DMS79 (cell line): ENCODE data around the gene LRRC8B.
"Not testable (repeated sequence)": the region's sequence is repeated elsewhere in the genome, so short reads cannot be mapped to it uniquely, and the experiment has no call there.

ENCODE experiments used
- DNase-seq: peaks from one replicate; lab custom pipeline; 2025; lab: John Stamatoyannopoulos, UW

LRRC8B gene

DNA sequence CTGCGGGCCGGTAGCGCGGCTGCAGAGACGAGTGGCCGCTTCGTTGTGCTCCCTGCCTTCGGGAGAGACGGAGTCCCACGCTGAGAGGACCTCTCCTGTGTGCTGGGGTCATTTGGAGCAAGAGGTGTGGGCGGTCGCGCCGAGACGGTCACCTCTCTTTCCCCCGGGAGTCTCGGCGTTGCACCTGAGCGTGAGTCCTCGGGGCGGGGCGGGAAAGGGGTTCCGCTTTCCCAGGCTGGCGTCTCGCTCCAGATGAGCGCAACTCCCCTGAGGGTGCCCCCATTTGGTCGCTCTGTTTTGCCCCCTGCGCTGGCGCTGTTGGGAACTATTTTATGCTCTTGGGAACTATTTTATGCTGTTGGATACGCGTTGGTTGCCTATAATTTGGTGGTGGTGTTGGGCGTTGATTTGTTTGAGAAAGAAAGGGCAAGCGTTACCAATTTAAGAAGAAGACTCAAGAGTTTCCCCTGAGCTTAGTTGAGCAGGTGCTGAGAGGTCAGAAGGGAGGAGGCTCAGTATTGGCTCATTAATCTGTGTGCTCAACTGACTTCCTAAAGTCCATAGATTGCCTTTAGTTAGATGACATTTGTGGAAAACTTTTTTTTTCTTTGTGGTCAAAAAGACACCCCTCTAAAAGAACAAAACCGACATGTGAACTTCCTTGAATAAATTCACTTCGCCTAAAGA lies 683 bp downstream of the LRRC8B start:
- DNase-seq = peak; percentile 81

DNA sequence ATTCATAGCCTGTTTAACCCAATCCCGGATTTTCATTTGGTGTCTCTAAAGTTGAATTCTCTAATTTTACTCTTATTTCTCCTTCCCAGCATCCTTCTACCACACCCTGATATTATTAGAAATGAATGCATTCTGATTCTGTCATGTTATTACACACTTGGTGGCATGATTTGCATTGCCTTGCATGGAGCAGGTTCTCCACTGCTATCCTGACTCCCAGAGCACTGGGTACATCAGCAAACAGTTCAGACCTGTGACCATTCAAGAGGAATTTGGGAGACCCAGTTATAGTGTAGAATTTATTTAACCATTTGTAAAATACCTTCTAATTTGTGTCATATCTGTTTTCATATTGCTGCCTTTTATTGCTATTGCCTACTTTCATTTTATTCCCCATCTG lies 2.6 kb downstream of the LRRC8B start:
- DNase-seq = no peak

DNA sequence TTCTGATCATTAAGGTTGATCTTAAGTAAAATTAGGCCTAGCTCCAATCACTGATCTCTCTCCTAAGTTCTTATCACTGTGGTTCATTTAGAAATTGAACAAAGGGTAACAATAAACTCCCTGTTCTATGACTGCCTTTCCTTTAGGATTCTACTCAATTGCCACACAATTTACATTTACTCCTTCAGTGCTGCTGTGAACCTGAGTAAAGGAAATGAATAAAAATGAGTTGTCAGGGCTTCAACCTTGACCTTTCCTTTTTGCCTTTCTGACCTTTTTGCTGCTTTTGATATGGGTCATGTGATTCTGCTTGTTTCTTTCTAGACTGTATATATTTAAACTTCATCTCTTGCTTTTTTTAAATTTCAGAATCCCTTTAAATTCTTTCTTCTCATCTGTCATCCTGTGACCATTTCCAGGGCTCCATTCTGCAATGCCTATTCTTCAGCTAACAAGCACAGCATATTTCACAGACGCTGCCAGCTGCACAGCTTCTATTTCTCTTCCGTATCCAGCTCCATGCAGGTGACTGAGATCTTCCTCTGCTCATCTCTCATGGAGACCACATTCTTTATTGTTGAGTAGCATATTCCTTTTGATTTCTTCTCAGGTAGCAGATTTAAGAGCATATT lies 3.2 kb downstream of the LRRC8B start:
- no peak for DNase-seq

DNA sequence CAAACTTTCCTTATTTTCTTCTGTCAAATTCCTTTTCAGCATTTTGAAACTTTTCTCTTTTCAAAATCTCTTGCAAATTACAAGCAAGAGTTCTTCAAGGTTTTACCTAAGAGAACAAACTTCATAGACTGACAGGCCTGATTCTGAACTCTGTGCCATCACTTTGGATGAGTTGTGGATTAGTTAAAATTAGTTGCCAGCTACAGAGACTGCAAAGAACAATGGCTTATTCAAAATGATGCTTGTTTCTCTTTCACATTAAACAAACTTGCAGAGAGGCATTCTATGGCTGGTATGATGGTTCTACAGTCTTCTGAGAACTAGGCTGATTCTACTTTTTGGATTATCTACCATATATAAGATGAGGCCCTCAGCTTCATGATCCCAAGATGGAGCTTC lies 3.8 kb downstream of the LRRC8B start:
- no peak for DNase-seq

DNA sequence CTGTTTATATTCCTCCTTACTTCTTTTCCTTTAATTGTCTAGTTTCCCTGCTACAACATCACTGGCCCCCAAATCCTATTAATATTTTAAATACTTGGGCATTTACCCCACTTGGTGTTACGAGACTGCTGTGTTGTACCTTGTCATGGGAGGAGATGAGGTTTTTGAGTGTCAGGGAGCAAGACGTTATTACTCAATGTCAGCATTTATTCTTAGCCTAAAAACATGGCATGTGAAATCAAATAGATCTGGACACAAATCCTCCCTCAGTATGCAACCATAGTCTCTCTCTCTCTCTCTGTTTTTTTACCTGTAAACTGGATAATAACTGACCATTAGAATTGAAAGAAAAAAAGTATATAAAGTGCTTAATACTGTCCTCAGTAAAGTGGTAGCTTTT lies 4.6 kb downstream of the LRRC8B start:
- no peak for DNase-seq

DNA sequence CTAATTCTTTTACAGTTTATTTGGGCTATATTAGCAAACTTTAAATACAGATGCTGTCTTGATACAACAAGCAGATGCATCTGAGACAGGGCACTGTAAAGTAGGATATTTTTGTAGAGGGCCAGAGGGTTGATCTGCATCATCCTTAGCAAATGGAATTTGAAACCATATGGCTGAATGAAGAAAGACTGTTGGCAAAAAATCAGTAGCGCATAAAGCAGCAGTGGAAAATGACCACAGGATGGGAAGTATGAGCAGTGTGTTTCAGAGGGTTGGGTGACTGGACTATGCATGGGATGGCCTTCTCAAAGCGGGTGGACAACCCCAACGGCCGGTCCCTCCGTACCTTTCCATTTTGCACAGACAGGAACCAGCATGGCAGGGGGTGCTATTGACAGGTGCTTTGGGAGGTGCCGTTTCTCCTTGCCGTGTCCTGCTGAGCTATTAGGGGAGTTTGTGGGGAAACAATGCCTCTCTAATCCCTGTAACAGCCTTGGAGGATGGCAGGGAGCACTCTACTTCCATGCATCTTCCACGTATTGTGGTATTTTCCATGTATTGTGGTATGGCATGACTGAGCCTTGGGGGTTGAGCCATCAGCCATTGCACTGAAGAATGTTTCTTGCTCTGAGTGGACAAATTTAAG lies 5.9 kb downstream of the LRRC8B start:
- DNase-seq = no peak

DNA sequence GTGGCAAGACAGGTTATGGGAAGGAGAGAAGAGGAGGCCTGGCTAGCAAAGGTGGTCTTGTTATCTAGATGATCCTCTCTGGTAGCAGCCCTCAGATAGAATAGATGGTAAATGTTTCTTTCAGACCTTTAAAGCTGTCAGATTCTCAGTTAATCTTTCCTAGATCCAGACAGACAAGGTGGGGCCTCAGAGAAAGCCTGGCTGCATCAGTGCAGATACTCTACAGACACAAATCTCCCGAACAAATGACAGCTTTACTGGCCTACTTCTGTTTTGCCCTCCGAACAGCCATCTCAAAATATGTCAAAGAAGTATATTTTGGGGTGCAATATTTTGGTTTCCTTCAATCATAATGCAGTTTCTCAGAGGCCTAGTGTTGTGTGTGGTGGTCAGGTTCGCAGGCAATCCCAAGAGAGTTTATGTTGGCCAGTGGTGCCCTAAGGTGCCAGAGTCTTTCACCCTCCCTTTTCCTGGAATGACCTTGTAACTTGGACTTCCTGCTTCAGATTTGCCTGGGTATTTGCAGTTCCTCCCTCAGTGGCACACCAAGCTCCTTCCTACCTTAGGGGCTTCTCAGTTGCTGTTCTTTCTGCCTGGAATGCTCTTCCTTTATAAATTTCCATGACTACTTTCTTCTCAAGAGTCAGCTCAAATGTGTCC lies 7.0 kb downstream of the LRRC8B start:
- DNase-seq = no peak

DNA sequence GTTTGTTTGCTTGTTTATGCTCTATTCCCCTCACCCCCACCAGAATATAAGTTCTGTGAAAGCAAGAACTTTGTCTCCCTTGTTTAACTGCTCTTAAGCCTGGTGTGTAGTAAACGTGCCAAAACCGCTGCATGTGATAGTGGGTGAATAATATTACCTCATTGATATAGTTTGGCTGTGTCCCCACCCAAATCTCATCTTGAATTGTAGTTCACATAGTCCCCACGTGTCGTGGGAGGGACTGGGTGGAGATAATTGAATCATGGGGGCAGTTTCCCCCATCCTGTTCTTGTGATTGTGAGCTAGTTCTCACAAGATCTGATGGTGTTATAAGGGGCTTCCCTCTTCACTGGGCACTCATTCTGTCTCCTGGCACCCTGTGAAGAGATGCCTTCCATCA lies 7.6 kb downstream of the LRRC8B start:
- no peak for DNase-seq

DNA sequence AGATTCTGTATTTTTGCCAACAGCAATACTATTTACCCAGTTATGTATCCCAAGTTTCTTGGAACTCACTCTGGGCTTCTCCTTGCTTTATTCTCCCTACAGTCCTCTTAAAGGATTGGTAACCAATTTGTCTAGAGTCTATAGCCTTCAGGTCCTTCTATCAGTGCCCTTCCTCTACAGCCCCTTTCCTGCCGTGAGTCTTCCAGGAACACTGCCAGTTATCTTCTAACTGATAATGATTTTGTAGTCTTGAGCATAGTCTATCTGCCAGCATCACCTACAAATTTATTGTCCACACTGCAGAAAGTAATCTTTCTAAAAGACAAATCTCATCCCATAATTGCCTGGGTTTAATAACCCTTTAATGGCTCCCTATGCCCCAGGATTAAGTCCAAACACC lies 8.2 kb downstream of the LRRC8B start:
- DNase-seq = no peak

DNA sequence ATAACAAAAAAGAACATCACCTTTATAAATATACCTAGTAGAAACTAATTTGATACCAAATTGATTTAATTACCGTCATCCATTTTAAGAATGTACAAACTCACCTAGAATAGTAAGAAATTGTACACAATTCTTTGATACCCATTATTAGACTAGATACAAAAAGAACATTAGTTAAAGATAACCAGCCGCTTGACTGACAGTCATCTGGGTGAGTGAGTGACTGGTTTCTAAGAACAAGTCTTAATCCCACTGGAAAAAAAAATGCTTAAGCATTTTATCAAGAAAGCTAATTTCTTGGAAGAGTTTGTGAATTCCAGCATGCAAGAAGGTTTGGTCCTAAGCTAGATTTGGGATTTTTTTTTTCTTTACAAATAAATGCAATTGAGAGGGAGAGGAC lies 10.9 kb downstream of the LRRC8B start:
- no peak for DNase-seq

DNA sequence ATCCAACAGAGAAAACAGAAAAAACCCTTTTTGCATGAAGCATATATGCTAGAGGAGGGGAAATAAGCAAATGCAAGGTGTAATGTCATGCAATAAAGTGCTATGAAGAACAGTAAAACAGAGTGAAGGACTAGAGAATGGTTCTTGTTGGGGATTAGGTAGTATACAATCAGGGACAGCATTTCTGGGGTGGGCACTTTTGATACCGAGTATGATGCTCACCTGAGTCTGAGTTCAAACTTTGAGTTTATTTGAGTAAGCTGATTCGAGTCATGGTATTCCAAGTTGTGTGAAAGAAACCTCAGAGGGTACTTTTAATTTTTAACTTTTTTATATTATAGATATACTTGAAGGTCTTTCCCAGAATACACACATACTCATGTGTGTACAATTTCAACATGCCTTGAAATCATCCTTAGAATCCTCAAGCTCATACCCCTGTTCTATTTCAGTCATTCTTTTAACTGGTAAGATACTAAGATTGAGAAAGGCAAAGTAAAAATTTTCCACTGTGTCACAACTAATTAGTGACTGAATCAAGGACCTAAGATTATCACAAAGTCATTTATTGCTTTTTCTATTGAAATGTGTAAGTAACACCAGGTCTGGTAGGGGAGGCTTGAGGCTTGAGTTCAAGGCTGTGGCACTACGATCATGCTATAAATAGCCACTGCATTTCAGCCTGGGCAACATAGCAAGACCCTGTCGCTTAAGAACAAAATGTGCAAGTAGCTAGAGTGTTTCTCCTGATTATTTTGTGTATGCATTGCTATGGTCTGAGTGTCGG lies 12.1 kb downstream of the LRRC8B start:
- DNase-seq = no peak

DNA sequence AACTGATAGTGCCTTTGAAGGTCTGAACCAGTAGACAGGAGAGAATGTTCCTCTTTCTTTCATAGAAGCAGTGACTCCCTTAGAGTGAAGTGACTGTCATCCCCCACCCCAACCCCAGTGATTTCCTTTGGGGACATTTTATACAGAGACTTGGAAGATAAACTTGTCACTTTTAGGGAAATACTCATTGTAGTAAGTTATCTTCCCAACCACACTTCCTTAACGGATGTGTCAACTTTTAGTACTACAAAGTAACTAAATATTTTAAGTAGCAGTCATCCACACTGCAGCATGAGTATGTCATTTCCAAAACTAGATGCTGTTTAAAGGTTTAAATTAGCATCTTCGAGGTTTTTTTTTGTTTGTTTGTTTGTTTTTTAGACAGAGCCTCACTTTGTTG lies 13.7 kb downstream of the LRRC8B start:
- DNase-seq = no peak

DNA sequence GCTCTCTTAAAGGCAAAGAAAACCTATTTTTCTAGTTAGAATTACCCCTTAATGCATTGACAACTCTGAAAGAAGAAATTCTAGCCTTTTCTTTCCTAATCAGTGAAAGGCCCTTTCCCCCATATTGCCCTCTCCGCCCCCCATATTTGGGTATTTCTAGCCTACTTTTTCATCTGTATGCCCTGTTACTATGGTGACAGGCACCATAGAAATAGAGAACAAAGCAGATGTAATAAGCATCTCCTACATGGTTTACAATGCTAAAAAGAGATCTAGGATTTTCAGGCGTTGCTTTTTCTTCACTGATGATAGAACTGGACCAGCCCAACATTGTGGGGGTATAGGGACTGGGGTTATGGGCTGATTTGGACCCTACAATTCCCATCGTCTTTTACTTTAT lies 14.5 kb downstream of the LRRC8B start:
- no peak for DNase-seq

DNA sequence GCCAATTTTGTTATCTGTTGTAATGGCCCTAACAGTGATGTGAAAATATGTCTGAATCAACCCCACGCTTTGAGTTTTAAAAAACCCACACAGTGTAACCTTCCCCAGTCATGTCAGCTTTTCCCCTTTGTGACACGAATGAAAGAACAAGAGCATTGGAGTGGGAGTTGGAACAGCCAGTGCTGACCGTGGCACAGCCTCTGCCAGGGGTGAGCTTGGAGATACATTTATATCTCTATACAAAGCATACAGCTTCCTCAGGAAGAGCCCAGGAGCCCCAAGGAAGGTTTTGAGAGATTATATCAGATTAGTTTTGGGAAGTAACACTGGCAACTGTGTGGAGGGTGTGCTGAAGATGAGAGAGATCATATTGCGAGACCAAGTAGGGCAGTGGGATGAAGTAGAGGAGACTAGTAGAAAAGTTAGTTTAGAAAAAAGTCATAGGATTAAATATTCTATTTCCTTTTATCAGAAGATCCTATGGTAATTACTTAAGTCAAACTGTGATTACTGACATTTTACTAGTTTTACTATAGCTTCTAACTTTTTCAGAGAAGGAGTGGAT lies 15.9 kb downstream of the LRRC8B start:
- DNase-seq = no peak

DNA sequence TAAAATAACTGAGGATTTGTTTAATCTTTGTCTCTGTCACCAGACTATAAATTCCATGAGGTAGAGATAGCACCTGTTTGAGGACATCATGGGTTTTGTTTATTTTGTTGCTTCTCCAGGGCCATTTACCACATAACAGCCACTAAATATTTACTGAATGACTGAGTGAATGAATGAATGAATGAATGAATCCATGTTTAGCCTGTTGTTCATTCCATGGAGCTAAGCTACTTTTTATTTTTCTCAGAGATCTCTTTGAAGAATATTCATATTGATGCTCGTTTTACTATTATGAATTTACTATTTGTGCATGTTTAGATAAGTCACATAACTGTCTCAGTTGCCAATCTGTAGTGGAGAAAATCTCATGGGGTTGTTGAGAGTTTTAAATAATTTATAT lies 17.7 kb downstream of the LRRC8B start:
- no peak for DNase-seq

DNA sequence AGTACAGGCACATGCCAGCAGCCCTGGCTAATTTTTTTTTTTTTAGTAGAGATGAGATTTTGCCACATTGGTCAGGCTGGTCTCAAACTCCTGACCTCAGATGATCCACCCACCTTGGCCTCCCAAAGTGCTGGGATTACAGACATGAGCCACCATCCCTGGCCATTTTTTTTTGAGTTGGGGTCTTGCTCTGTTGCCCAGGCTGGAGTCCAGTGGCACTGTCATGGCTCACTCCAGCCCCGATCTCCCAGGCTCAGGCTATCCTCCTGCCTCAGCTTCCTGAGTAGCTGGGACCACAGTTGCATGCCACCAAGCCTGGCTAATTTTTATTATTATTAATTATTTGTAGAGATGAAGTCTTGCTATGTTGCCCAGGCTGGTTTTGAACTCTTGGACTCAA lies 19.0 kb downstream of the LRRC8B start:
- not testable (repeated sequence) for DNase-seq

DNA sequence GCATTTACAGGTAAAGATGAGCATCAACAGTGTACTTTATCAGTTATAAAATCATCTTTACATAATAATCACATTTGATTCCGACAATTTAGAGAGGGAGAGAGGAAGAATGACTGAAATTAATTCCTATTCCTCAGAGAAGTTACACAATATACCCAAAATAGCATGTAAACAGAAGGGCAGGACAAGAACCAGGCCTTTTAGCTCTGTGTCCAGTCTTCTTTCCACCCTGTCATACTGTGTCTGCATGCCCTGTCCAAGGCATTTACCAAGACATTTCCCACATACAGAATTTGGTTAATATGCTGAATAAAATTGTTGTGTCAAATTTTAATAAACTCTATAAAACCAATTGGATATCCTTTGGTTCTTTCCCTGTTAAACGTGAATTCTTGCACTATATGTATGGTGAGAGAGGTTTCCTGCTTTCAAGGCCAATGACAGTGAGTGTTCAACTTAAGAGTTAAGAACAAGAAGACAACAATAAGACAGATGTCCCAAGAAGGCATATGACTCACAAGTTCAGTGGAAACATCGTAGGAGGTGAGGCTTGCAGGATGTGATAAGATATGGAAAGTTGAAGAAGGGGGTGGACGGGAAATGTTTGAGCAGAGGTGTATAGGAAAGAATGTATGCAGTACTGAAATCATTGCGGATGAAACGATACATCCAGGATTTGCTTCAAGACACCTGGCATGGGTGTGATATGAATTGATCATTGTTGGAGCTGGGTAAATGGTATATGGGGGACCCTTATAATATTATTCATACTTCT lies 20.8 kb downstream of the LRRC8B start:
- no peak for DNase-seq

DNA sequence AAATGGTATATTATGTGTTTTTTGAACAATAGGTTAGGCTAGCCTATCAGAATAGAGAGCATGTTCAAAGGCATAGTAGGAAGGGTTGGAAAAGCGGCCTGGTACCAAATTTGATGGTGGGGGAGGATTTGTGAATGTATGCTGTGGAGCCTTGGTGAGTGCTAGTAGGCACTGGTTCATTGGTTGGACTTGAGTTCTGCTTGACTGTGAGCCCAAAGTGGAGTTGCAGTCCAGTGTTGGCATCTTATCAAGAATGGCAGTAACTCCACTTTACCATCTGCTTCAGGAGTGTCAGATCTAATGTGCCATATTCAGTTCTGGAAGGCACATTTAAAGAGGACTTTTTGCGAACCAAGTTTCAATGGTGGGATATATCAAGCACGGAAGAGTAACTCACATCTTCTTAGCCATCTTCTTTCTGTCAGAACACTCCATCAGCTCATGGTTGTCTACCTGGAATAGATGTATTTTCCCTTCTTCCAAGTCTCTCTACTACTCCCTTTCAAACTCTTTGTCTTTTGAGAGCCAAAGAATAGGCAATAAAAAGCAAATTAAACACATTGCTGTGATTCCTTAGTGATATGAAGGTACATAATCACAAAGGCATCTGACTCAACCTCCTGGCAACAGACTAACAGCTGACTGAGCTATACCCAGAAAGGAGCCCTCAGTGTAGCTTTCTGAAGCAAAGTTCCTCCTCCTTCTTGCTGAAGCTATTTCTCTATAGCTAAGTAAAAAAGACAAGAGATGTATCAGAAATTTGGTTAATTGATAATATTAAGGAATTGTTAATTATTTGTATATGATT lies 21.7 kb downstream of the LRRC8B start:
- DNase-seq = no peak

DNA sequence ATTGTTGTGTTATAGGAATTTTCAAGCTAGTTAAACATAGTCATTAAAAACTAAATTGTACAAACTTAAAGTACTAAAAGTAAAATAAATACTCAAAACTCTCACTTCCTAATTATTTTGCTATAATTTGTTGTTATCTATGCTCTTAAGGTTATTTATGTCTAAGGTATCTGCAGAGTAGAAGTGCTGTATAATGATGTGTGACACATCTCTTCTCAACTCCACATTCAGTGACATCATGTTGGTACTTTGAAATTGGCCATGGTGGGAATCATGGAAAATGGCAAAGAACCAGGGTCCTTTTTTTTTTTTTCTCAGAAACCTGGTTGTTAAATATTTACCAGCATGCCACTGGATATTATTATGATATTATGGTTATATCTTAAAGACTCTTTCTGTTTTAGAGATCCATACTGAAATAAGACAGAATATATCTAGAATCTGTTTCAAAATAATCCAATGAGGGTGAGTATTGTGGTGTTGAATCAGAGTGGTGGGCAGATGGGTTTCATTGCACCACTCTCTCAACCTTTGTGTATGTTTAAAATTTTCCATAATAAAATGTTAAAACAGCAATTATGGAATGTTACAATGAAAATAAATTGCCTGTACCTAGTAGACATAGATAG lies 22.4 kb downstream of the LRRC8B start:
- DNase-seq = no peak
